Common myeloid progenitor, CD34-positive (primary cell): ENCODE data around the gene DPYD.

ENCODE experiments used
- CTCF ChIA-PET: fragments of 350-600 bp; sonication (Branson Sonifier 250); formaldehyde crosslinking; loops from one replicate; lab custom pipeline; 2021; ENCODE audit warnings: antibody characterized with exemption; lab: Charles Lee
- POLR2A ChIA-PET: fragments of 350-600 bp; sonication (Branson Sonifier 250); formaldehyde crosslinking; loops from one replicate; lab custom pipeline; 2021; ENCODE audit warnings: antibody characterized with exemption; lab: Charles Lee
- DNase-seq, 3 donors: peaks; one replicate each; pipeline versions ENCODE4 v3.0.0 to v3.0.0-alpha.2; 2013
- H3K27ac ChIP-seq, 2 experiments: 1 replicate in 1 of 2; 2 replicates in 1 of 2; pipeline ENCODE4 v1.7.0; 2013; ENCODE audit warnings: inconsistent platforms in 2 of 2, low read length in 2 of 2, mild to moderate bottlenecking in 2 of 2, low read depth in 1 of 2, moderate library complexity in 1 of 2; ENCODE audit not compliant: severe bottlenecking in 2 of 2, insufficient read depth in 1 of 2, poor library complexity in 1 of 2
- H3K27me3 ChIP-seq, 5 experiments: replicated peaks in 2 of 5; 1 replicate in 3 of 5; 2 replicates in 2 of 5; pipeline versions ENCODE4 v1.6.1 to v1.7.0; 2013; ENCODE audit warnings: low read length in 4 of 5, mild to moderate bottlenecking in 2 of 5, moderate library complexity in 2 of 5, inconsistent platforms in 1 of 5; ENCODE audit not compliant: insufficient read depth in 5 of 5, control insufficient read depth in 4 of 5
- H3K36me3 ChIP-seq, 4 experiments: 1 replicate in 2 of 4; 2 replicates in 2 of 4; pipeline versions ENCODE4 v1.6.1 to v1.7.0; 2013; ENCODE audit warnings: low read length in 3 of 4, control low read depth in 1 of 4, mild to moderate bottlenecking in 1 of 4; ENCODE audit not compliant: control insufficient read depth in 4 of 4, insufficient read depth in 4 of 4
- H3K4me1 ChIP-seq, 4 experiments: 1 replicate in 3 of 4; 2 replicates in 1 of 4; pipeline versions ENCODE4 v1.6.1 to v1.7.1; 2013; ENCODE audit warnings: low read length in 3 of 4, mild to moderate bottlenecking in 3 of 4, control low read depth in 1 of 4, inconsistent platforms in 1 of 4, moderate library complexity in 1 of 4; ENCODE audit not compliant: control insufficient read depth in 4 of 4, insufficient read depth in 4 of 4; ENCODE audit errors: control extremely low read depth in 1 of 4
- H3K4me3 ChIP-seq, 7 experiments: 1 replicate in 4 of 7; 2 replicates in 3 of 7; pipeline versions ENCODE4 v1.5.1 to v1.7.0; 2013; ENCODE audit warnings: mild to moderate bottlenecking in 7 of 7, low read length in 6 of 7, moderate library complexity in 6 of 7, inconsistent platforms in 2 of 7, low read depth in 2 of 7, control low read depth in 1 of 7; ENCODE audit not compliant: insufficient read depth in 4 of 7, control insufficient read depth in 1 of 7; ENCODE audit errors: extremely low read depth in 1 of 7
- H3K9me3 ChIP-seq, 5 experiments: 1 replicate in 4 of 5; 2 replicates in 1 of 5; pipeline versions ENCODE4 v1.6.1 to v1.7.1; 2013; ENCODE audit warnings: low read length in 4 of 5, mild to moderate bottlenecking in 2 of 5, inconsistent platforms in 1 of 5, low read depth in 1 of 5, moderate library complexity in 1 of 5; ENCODE audit not compliant: control insufficient read depth in 4 of 5, insufficient read depth in 2 of 5; ENCODE audit errors: control extremely low read depth in 1 of 5
- WGBS: methylation state at CpG from one replicate; pipeline ENCODE4 v1.1.5; 2013; ENCODE audit not compliant: insufficient coverage; 5-methylcytosine and 5-hydroxymethylcytosine counted together

DPYD gene

GRCh38 chr1:97833881-97834280, 87.0 kb downstream of the DPYD start:
- H3K4me3 ChIP-seq = no peak overlapping the region

GRCh38 chr1:97832481-97832880, 88.4 kb downstream of the DPYD start:
- no peaks in the 10 kb centered on the region for H3K9me3 ChIP-seq
- no peaks in the 10 kb centered on the region for H3K27me3 ChIP-seq
- ChIA-PET CTCF (interaction anchor here (1.1 to 1.8 kb wide), 2 partner anchors 14 to 18 kb away, joined by 3 to 4 read pairs; no protein-coding TSS in a partner anchor), POLR2A (interaction anchor here (0.6 kb wide), 1 partner anchor 620 kb away, joined by 4 read pairs; no protein-coding TSS in a partner anchor)
- WGBS = 100% methylated on average over 1 of the region's 1 CpG
- no peak overlapping the region for H3K27ac ChIP-seq
- H3K4me1 ChIP-seq = no peaks in the 10 kb centered on the region
- no peak for DNase-seq
- H3K36me3 ChIP-seq = peaks cover 0 to 4% (median 0%) of the 10 kb centered on the region in 4 experiments
- no peak overlapping the region for H3K4me3 ChIP-seq

More at GRCh38 chr1:97833881-97834280, 87.0 kb downstream of the DPYD start:
- no peaks in the 10 kb centered on the region for H3K4me1 ChIP-seq
- peaks cover 0 to 4% (median 0%) of the 10 kb centered on the region in 4 experiments for H3K36me3 ChIP-seq
- no peaks in the 10 kb centered on the region for H3K27me3 ChIP-seq
- no peaks in the 10 kb centered on the region for H3K9me3 ChIP-seq
- POLR2A ChIA-PET = no interaction called here
- WGBS = 100% methylated on average over 1 of the region's 2 CpGs
- no peak overlapping the region for H3K27ac ChIP-seq
- DNase-seq = no peak
- CTCF ChIA-PET = no interaction called here

DNA sequence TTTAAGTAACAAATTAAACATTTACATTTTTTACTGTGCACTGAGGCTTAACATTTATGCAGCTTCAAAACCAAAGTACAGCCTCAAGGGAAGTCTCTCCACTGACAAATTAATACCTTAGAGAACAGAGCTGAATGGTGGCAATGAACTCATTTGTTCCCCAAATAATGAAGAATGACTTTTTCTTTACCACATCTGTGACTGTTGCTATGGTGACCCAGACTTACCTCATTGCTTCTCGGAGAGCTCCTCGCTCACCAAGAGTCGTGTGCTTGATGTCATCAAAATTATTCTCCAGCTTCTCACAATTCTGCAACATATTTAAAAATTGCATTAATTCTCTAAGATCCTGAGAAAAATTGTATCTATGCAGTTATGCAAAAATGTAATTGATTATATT, 92.9 kb downstream of the DPYD start:
- no peaks in the 10 kb centered on the region for H3K4me1 ChIP-seq
- H3K4me3 ChIP-seq = no peak overlapping the region
- H3K27ac ChIP-seq = no peak overlapping the region
- ChIA-PET CTCF (interaction anchor here (0.7 kb wide), 1 partner anchor 1537 kb away, joined by 3 read pairs; no protein-coding TSS in a partner anchor), POLR2A (interaction anchor here (0.5 kb wide), 1 partner anchor 177 kb away, joined by 3 read pairs; no protein-coding TSS in a partner anchor)
- WGBS = 85% methylated on average over 2 of the region's 3 CpGs
- no peaks in the 10 kb centered on the region for H3K9me3 ChIP-seq
- no peaks in the 10 kb centered on the region for H3K27me3 ChIP-seq
- peak in 2 of 3 donors; percentile 40 to 49 for DNase-seq
- peaks cover 0 to 4% (median 3%) of the 10 kb centered on the region in 4 experiments for H3K36me3 ChIP-seq

DNA sequence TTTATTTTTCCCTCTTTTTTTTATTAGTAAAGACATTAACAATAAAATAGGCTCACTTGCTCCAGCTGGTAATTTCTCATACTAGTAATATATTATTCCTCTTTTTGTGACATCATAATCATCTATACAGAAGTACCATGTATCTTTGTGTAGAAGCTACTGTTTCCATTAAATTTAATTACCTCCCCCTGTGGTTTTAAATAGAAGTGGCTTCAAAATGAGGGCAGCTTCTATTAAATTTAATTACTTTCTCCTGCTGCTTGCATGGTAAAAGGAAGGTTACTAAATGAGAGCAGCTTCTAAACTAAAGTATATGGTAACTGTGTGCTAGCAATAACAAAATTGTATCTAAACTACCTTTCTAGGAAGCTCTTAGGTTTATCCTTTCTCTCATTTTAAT, 94.0 kb downstream of the DPYD start:
- Histone ChIP-seq H3K4me3 (no peak overlapping the region), H3K27me3 (no peaks in the 10 kb centered on the region), H3K36me3 (peaks cover 0 to 4% (median 3%) of the 10 kb centered on the region in 4 experiments), H3K9me3 (no peaks in the 10 kb centered on the region), H3K27ac (no peak overlapping the region), H3K4me1 (no peaks in the 10 kb centered on the region)
- DNase-seq = peak in 1 of 3 donors; percentile 18
- ChIA-PET POLR2A (no interaction called here), CTCF (no interaction called here)

- H3K9me3 ChIP-seq = no peaks in the 10 kb centered on the region
- CTCF ChIA-PET = no interaction called here
- POLR2A ChIA-PET = no interaction called here
- DNase-seq = no peak
- H3K4me1 ChIP-seq = no peaks in the 10 kb centered on the region
- no peak overlapping the region for H3K4me3 ChIP-seq
- no peaks in the 10 kb centered on the region for H3K27me3 ChIP-seq
- WGBS = 88% methylated on average over 5 of the region's 5 CpGs
- H3K36me3 ChIP-seq = peaks cover 0 to 3% (median 1%) of the 10 kb centered on the region in 4 experiments
- no peak overlapping the region for H3K27ac ChIP-seq
These were observed 96.2 kb downstream of the DPYD start for GRCh38 chr1:97824624-97825023.

DNA sequence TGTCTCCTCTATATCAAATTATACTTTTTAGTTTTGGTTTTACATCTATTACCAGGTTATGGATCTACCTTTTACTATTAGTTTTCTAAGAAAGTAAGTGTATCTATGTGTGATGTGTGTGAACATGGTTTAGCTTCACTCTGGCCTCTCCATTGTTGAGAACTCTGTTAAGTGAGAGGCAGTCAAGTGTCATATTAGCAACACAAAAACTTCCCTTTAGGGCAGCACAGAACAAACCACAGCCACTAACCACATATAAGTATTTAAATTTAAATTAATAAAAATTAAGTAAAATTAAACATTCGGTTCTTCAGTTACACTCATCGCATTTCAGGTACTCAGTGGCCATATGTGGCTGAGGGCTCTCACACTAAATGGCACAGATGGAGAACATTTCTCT, 96.6 kb downstream of the DPYD start:
- CTCF ChIA-PET = no interaction called here
- H3K9me3 ChIP-seq = no peaks in the 10 kb centered on the region
- H3K27ac ChIP-seq = no peak overlapping the region
- no peaks in the 10 kb centered on the region for H3K4me1 ChIP-seq
- peaks cover 0 to 3% (median 1%) of the 10 kb centered on the region in 4 experiments for H3K36me3 ChIP-seq
- WGBS = no CpG with 5 or more reads among the region's 2 CpGs
- peak in 1 of 3 donors; percentile 6 for DNase-seq
- POLR2A ChIA-PET = no interaction called here
- H3K4me3 ChIP-seq = no peak overlapping the region
- no peaks in the 10 kb centered on the region for H3K27me3 ChIP-seq

DNA sequence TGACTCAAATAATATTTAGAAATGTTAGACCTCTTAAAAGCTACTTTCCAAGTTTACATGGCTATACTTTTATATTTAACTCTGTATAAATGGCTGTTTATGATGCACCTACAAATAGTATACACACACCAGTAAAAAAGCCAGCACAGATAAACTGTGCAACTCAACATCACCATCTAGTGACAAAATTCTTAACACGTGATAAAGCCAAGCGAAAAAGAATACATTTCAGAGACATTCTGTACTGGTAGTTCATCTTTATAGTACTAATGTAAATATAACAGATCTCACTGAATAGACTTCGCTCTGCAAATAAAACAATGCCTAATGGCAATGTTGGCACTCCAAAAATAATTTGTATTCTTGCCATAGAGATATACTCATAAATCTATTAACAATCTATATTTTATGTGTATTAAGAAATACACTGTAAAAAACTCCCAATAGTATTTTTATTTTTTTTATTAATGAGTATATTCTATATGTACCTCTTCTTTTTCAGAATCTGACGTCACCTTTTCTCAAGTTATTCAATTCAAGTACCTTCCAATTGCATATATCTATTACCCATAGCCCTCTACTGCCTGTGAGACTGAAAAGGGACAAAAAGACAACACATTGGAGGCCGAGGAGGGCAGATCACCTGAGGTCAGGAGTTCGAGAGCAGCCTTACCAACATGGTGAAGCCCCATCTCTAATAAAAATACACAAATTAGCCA, 100.2 kb downstream of the DPYD start:
- peak; percentile 36 to 63 (median 61) for DNase-seq

More for the DNA sequence above, 100.2 kb downstream of the DPYD start:
- H3K4me1 ChIP-seq = no peaks in the 10 kb centered on the region
- peaks cover 0 to under 1% (median 0%) of the 10 kb centered on the region in 4 experiments for H3K36me3 ChIP-seq
- ChIA-PET POLR2A (no interaction called here), CTCF (interaction anchor here (0.7 to 1.1 kb wide), 4 partner anchors 99 to 856 kb away, joined by 3 to 4 read pairs (median 3); no protein-coding TSS in a partner anchor)
- H3K27me3 ChIP-seq = no peaks in the 10 kb centered on the region
- WGBS = no CpG with 5 or more reads among the region's 6 CpGs
- H3K9me3 ChIP-seq = no peaks in the 10 kb centered on the region
- no peak overlapping the region for H3K27ac ChIP-seq
- no peak overlapping the region for H3K4me3 ChIP-seq
